ELR (cell line): ENCODE results near the gene IKZF2.

Experiments
- DNase-seq: peaks from one replicate; pipeline ENCODE4 v3.0.0-alpha.2; 2015; ENCODE audit warnings: low read depth

The IKZF2 gene

GRCh38 chr2:213151437-213152064 lies at the start of gene IKZF2:
Gene IKZF2 (minus strand): TSS chr2:213151612. CDS start chr2:213148629, 2,983 bp downstream.
- DNase-seq: peak; percentile 91

- DNase-seq: peak; percentile 33
These were observed 48.5 kb upstream of the IKZF2 start for GRCh38 chr2:213199871-213200270.

- DNase-seq: peak; percentile 41
These were observed 37.8 kb upstream of the IKZF2 start for GRCh38 chr2:213189001-213189899.

DNA sequence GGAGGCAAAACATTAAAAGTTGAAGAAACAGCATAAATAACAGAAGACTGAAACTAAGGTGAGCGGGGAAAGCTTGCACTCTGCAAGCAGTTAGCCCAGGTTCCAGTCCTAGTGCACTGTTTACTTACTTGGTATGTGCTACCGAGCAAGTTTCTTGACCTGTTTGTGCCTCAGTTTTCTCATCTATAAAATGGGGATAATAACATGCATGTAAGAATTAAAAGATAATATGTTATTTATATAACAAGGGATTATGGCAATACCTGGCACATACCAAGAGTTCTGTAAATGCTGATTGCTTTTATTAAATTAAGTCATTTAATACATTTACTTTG lies 37.1 kb upstream of the IKZF2 start:
- no peak for DNase-seq

DNA sequence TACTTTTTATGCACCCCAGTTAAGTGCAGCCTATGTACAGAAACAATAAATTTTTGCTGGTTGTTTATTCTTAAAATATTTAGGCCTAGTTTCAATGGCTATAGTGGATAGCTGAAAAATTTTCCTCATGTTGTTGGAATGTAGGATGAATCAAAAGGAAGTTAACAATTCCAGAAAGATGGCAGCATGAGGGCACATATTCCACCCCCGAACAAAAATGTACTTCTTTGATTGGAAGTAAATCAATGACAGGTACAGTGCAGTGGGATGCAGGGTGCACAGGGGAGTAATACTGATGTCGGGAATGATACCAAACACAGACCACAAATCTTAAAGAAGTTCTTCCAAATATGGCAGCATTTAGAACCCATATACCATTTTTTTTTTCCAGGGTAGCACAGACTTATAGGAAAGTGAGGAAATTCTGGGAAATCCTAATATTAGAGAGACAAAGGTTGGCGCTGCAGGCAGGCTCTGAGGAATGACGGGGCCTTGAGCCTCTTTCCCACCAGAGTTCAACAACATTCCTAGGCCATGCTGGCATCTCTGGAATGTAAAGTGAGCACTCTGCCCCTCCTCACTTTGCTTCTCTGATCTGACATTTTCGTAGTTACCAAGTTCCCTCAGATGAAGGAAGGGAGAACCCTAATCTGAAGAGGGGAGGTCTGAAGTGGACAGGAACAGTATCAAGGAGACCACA lies 36.6 kb upstream of the IKZF2 start:
- DNase-seq: peak; percentile 78

GRCh38 chr2:213187386-213187785 lies 36.0 kb upstream of the IKZF2 start:
- DNase-seq: no peak

DNA sequence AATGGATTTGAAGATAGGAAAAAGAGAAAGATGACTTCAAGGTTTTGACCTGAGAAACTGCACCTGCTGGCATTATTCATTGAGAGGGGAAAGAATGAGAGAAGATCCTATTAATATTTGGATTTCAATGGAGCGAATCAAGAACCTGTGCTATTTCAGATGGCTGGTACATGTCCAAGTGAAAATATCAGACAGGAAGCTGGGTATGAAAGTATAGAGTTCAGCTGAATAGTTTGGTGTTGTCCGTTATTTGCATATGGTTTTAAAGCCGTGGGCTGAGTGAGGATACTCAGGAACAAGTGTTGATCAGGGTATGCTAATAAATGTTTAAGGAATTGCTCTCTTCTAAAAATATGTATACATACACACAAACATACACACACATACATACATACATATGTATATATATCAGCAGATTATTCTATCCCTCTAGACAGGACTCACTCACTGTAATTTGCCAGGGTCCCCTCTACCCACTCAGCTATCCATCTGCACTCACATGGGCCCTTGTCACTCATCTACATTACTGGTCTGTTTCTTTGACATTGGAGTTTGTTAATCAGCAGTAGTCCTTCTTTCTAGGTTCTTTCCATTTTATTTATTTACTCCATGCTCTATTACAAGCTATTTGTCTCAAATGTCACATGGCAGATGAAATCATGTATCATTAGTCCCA lies 33.9 kb upstream of the IKZF2 start:
- no peak for DNase-seq

DNA sequence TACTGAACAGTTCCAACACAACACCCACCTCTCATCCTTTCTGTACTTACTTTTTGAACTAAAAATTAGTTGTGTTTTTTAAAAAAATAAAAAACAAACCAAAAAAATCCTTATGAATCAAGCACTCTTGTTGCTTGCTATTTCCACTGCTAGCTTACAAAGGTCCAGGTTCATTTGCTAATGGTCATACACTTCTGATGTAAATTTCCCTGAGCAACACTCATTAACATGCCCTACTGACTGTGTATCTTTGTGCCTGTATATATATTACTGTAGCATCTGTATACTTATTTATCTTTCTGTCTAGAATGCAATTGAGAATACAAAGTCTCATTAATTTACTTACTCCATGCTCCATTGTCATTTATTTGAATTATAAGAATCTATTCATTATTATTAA lies 30.3 kb upstream of the IKZF2 start:
- DNase-seq: no peak

DNA sequence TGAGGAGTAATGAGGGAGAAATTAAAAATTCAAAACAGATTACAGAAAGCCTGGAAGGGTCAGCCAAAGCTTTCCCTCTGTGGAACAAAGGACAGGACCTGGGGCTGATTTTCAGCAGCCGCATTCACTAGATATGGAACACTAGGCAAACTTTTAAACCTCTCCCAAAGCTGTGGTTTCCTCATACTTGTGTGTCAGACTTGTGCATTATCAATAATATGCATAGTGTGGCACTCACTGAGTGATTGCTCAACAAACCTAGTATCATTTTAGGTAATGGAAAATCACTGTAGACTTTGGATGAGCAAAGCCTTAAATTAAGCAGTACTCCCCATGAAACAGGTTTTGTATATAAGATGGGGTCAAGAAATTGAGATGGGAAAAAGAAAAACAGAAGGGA lies 26.3 kb upstream of the IKZF2 start:
- DNase-seq: no peak

- DNase-seq: no peak
These were observed 24.3 kb upstream of the IKZF2 start for GRCh38 chr2:213175673-213176247.

GRCh38 chr2:213172641-213173040 lies 21.2 kb upstream of the IKZF2 start:
- no peak for DNase-seq

DNA sequence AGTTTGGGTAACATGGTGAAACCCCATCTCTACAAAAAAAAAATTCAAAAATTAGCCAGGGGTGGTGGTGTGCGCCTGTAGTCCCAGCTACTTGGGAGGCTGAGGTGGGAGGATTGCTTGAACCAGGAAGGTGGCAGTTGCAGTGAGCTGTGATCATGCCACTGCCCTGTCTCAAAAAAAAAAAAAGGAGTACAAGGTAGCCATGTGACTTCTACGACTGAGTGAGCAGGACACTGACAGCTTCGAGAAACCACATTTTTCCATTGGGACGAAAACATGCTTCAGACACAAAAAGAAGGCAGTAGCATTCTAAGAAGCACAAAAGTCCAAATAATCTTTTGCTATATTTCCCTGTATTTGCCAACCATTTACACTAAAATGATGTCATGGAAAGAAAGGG lies 19.7 kb upstream of the IKZF2 start:
- no peak for DNase-seq

- DNase-seq: no peak
These were observed 16.0 kb upstream of the IKZF2 start for GRCh38 chr2:213167271-213167930.

GRCh38 chr2:213166109-213166508 lies 14.7 kb upstream of the IKZF2 start:
- no peak for DNase-seq

DNA sequence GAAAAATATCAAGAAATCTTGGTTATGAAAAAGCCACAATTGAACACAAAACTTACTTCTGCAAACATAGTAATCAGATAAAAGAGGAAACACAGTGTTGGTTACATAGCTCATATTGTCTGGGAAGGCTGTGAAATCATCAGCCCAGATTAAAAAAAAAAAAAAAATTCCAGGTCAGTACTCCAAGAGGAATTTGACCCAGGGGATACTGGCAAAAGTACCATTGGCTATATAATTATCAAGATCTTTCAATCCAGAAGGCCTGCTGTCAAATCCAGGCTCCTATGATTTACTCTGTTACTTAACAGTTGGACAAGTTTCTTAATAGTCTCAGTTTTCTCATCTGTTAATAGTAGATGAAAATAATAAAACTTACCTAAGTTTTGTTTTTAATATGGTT lies 12.9 kb upstream of the IKZF2 start:
- DNase-seq: no peak

GRCh38 chr2:213162516-213163118 lies 11.2 kb upstream of the IKZF2 start:
- peak; percentile 74 for DNase-seq

DNA sequence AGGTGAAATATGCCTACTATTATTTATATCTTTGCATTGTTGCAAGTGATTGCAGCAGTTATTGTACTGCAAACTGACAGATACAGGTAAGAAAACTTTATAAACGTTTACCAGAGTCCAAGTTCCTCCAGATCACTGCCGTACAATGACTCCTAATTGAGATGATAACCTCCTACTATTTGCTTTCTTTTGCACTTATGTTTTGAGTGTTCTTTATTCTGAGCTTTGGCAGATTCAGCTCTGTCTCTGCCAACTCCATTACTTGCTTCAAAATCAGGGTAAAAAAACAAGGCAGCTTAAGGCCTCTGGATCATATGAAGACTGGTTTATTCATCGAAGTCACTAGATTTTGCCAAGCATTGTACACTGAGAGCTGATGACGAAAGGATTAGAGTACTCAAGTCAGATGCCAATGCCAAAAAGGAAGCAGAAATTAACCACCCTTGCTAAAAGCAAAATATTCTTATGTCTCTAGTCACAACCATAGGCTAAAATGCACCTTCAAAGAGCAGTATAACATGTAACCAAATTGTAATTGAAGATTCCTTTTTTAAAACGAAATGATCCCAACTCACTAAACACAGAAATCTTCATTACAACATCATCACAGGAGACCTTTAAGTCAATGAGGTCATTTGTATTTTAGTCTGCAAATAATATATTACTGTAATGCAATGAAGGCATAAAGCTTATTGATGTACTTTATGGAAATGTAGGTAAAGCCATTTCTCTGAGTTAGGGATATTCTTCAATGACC lies 10.5 kb upstream of the IKZF2 start:
- DNase-seq: peak; percentile 54

DNA sequence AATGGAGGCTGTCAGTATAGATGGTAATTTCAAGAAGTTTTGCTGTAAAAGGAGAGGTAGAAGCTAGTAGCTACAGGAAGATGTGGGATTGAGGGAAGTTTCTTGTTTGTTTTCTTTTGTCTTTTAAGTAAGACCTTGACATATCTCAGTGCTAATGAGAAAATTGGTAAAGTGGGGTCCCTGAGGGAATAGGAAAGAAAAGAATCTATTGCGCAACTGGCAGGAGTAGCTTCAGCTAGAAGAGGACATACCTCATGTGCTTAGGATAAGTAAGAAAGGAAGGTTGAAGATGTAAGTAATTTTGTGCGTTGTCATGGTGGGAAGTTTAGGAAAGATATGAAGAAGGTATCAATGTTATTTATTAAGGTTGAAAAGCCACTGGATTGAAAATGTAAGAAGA lies 8.4 kb upstream of the IKZF2 start:
- no peak for DNase-seq

DNA sequence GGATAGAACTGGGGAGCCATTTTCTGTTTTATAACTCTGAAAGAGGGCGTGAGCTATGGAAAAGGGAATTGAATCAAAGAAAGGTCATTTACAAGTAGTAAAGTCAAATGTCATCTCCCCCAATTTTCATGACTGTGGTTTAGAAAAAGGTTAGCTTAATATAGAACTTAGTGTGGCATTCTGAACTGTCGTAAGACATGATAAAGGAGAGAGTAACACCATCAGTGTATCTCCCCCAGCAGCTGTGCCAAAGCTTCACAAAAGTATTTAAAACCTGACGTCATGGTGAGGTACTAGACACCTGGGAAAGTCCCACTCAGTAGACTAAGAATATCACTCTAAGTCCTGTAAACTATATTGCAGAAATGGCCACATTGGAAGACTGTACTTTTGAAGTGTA lies 5.8 kb upstream of the IKZF2 start:
- no peak for DNase-seq

DNA sequence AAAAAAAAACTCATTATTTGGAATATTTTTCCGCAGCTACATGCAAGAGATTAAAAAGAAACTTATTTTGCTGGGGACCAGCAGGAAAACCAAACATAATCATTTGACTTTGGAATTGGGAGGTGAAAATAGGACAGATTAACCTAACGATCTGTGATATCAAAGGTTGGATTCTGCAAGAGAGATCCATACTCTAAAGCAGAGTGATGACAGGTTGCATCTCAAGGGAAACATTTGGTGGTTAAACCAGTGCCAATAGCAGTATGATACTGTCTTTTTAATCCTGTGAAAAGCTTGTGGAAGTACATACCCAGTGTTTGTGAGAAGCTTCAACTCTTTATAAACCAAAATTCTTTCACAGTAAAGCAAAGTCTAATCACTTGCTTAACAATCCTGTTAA lies 5.3 kb upstream of the IKZF2 start:
- no peak for DNase-seq
